ENCODE measurements around the gene FAM193A.

Gene FAM193A

GRCh38 chr4:2743518-2744445 is 207.3 kb downstream of the FAM193A start:
- TF ChIP-seq FOXP2 (optimal IDR thresholded peaks at IDR 0.05; ENCODE audit: control extremely low read depth, extremely low read length, insufficient read depth) (no peak), EZH2 (IDR thresholded peaks at IDR 0.05) (no peak), POLR2AphosphoS5 (IDR thresholded peaks at IDR 0.05; ENCODE audit: borderline replicate concordance, low read depth, low read length) (no peak)
- Histone ChIP-seq H3K4me3 (no peak overlapping the region), H3K27ac (no peak overlapping the region), H3K9me3 (ENCODE audit: low read depth, low read length) (no peaks in the 10 kb centered on the region), H3K36me3 (ENCODE audit: insufficient read depth, low read length) (peaks cover 35% of the 10 kb centered on the region; the same call in 1 of the 2 replicates), H3K9ac (ENCODE audit: insufficient read length) (no peak overlapping the region)
- no peak for DNase-seq (ENCODE audit: low read depth, low spot score)

GRCh38 chr4:2744576-2745270 is 208.3 kb downstream of the FAM193A start:
- no peak overlapping the region for H3K4me3 ChIP-seq
- H3K9ac ChIP-seq (ENCODE audit: insufficient read length) = no peak overlapping the region
- H3K36me3 ChIP-seq (ENCODE audit: insufficient read depth, low read length) = peaks cover 35% of the 10 kb centered on the region; the same call in 1 of the 2 replicates
- TF ChIP-seq POLR2AphosphoS5 (IDR thresholded peaks at IDR 0.05; ENCODE audit: borderline replicate concordance, low read depth, low read length) (no peak), FOXP2 (optimal IDR thresholded peaks at IDR 0.05; ENCODE audit: control extremely low read depth, extremely low read length, insufficient read depth) (no peak), EZH2 (IDR thresholded peaks at IDR 0.05) (no peak)
- no peak for DNase-seq (ENCODE audit: low read depth, low spot score)
- H3K27ac ChIP-seq = no peak overlapping the region
- H3K9me3 ChIP-seq (ENCODE audit: low read depth, low read length) = no peaks in the 10 kb centered on the region

GRCh38 chr4:2745516-2745915 is 209.1 kb downstream of the FAM193A start:
- Histone ChIP-seq H3K9me3 (ENCODE audit: low read depth, low read length) (no peaks in the 10 kb centered on the region), H3K4me3 (no peak overlapping the region), H3K9ac (ENCODE audit: insufficient read length) (no peak overlapping the region), H3K36me3 (ENCODE audit: insufficient read depth, low read length) (peaks cover 35% of the 10 kb centered on the region; the same call in 1 of the 2 replicates), H3K27ac (no peak overlapping the region)
- no peak for TF ChIP-seq FOXP2 (optimal IDR thresholded peaks at IDR 0.05; ENCODE audit: control extremely low read depth, extremely low read length, insufficient read depth)
- no peak for TF ChIP-seq POLR2AphosphoS5 (IDR thresholded peaks at IDR 0.05; ENCODE audit: borderline replicate concordance, low read depth, low read length)
- no peak for TF ChIP-seq EZH2 (IDR thresholded peaks at IDR 0.05)
- no peak for DNase-seq (ENCODE audit: low read depth, low spot score)

GRCh38 chr4:2745981-2746806 is 209.7 kb downstream of the FAM193A start:
- Histone ChIP-seq H3K9me3 (ENCODE audit: low read depth, low read length) (no peaks in the 10 kb centered on the region), H3K4me3 (no peak overlapping the region), H3K36me3 (ENCODE audit: insufficient read depth, low read length) (peaks cover 35% of the 10 kb centered on the region; the same call in 1 of the 2 replicates), H3K9ac (ENCODE audit: insufficient read length) (no peak overlapping the region), H3K27ac (no peak overlapping the region)
- no peak for TF ChIP-seq EZH2 (IDR thresholded peaks at IDR 0.05)
- no peak for TF ChIP-seq FOXP2 (optimal IDR thresholded peaks at IDR 0.05; ENCODE audit: control extremely low read depth, extremely low read length, insufficient read depth)
- TF ChIP-seq POLR2AphosphoS5 (IDR thresholded peaks at IDR 0.05; ENCODE audit: borderline replicate concordance, low read depth, low read length) = no peak
- DNase-seq (ENCODE audit: low read depth, low spot score) = no peak

GRCh38 chr4:2746891-2747695 is 210.6 kb downstream of the FAM193A start:
- H3K9me3 ChIP-seq (ENCODE audit: low read depth, low read length) = no peaks in the 10 kb centered on the region
- H3K4me3 ChIP-seq = no peak overlapping the region
- peaks cover 35% of the 10 kb centered on the region; the same call in 1 of the 2 replicates for H3K36me3 ChIP-seq (ENCODE audit: insufficient read depth, low read length)
- DNase-seq (ENCODE audit: low read depth, low spot score) = no peak
- H3K9ac ChIP-seq (ENCODE audit: insufficient read length) = no peak overlapping the region
- TF ChIP-seq POLR2AphosphoS5 (IDR thresholded peaks at IDR 0.05; ENCODE audit: borderline replicate concordance, low read depth, low read length) (no peak), EZH2 (IDR thresholded peaks at IDR 0.05) (no peak), FOXP2 (optimal IDR thresholded peaks at IDR 0.05; ENCODE audit: control extremely low read depth, extremely low read length, insufficient read depth) (no peak)
- H3K27ac ChIP-seq = no peak overlapping the region

- Histone ChIP-seq H3K36me3 (ENCODE audit: insufficient read depth, low read length) (peaks cover 18% of the 10 kb centered on the region; the same call in 1 of the 2 replicates), H3K27ac (no peak overlapping the region), H3K4me3 (no peak overlapping the region), H3K9me3 (ENCODE audit: low read depth, low read length) (no peaks in the 10 kb centered on the region), H3K9ac (ENCODE audit: insufficient read length) (no peak overlapping the region)
- no peak for DNase-seq (ENCODE audit: low read depth, low spot score)
- TF ChIP-seq POLR2AphosphoS5 (IDR thresholded peaks at IDR 0.05; ENCODE audit: borderline replicate concordance, low read depth, low read length) (no peak), FOXP2 (optimal IDR thresholded peaks at IDR 0.05; ENCODE audit: control extremely low read depth, extremely low read length, insufficient read depth) (no peak), EZH2 (IDR thresholded peaks at IDR 0.05) (no peak)
These were observed 214.5 kb downstream of the FAM193A start for GRCh38 chr4:2750719-2751605.

All from SK-N-MC (cell line).